ENCODE data around the gene YDJC. TPM values are rescaled to one million over a fixed set of nuclear protein-coding genes. Genes with fewer than 3 reads are reported as not detected.

Gene YDJC
- total and polyA plus RNA-seq, 9 of the 15 experiments (the other 6 are each of a cell fraction or from before 2014, with no cell fraction given): 13.5 to 871 (median 164) TPM

- peak in 1 of 2 experiments; percentile 40 for TF ChIP-seq E2F6 (IDR thresholded peaks at IDR 0.05; ENCODE audit: borderline replicate concordance in 1 of 2, extremely low read depth in 1 of 2, insufficient read depth in 1 of 2, insufficient read length in 1 of 2, low read depth in 1 of 2, low read length in 1 of 2, poor library complexity in 1 of 2, severe bottlenecking in 1 of 2)
These were observed 37.0 kb upstream of the YDJC start (continued) for GRCh38 chr22:21666786-21667185.

DNA sequence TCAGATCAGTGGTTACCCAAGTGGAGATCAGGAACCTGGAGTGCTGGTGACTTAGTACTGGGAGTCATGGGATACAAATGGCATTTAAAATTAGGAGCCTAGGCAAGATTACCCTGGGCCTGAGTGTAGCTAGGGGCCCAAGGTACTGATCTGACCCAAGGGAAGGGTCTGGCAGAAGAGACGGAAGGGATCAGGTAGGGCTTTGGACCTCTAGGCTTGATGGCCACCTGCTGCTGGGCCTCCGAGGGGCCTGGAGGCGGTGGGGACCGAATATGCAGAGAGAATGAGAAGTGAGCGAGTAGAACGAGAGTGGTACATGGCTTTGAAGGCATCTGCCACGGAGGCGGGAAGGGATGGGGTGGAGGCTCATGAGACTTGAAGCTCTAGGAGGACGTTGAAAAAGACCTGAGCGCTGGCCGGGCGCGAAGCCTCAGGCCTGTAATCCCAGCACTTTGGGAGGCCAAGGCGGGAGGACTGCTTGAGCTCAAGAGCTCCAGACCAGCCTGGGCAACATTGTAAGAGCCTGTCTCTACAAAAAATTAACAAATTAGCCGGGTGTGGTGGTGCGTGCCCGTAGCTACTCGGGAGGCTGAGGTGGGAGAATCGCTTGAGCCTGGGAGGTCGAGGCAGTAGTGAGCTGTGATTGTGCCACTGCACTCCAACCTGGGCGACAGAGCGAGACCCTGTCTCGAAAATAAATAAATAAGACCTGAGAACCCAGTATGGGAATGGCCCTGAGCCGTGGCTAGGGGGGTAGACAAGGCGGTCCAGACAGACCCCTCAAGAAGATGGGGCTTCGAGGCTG is 35.4 kb upstream of the YDJC start:
- Histone ChIP-seq H3K4me2 (ENCODE audit: insufficient read depth, low read length) (peak overlapping the region; percentile 91), H3K4me1 (replicated peaks in 1 of 2; ENCODE audit: control insufficient read depth in 2 of 2, insufficient read depth in 2 of 2, low read length in 2 of 2) (peaks cover 14 to 32% of the 10 kb centered on the region in 2 experiments; a peak in 4 of 5 replicates), H4K20me1 (replicated peaks; ENCODE audit: control insufficient read depth, insufficient read depth, low read length) (no peaks in the 10 kb centered on the region; the same call in 1 of the 2 replicates), H3K36me3 (ENCODE audit: control insufficient read depth, insufficient read depth, low read length) (peaks cover 15% of the 10 kb centered on the region), H3K27ac (ENCODE audit: extremely low read depth, low read depth, low read length) (peak overlapping the region; percentile 84), H3K9me1 (ENCODE audit: control insufficient read depth, insufficient read depth, low read length) (peaks cover 8% of the 10 kb centered on the region), H3K9ac (ENCODE audit: insufficient read depth in 1 of 2, low read depth in 2 of 2, low read length in 2 of 2) (peak overlapping the region; percentile 81 to 94), H3K9me3 (replicated peaks; ENCODE audit: control insufficient read depth, insufficient read depth, low read depth, low read length) (0 out of 2 replicates have a peak, but pooled peaks cover 2% of the 10 kb centered on the region), H3K27me3 (ENCODE audit: control insufficient read depth in 2 of 2, insufficient read depth in 2 of 2, low read length in 2 of 2) (no peaks in the 10 kb centered on the region), H2AFZ (ENCODE audit: low read depth, low read length) (peak overlapping the region; percentile 96), H3K4me3 (peak overlapping the region; percentile 44), H3K79me2 (ENCODE audit: control insufficient read depth, insufficient read depth, low read length) (peaks cover 31% of the 10 kb centered on the region)
- ChIA-PET POLR2A (interaction anchor here (0.6 to 8.9 kb wide), 36 partner anchors 7 to 471 kb away, joined by 3 to 167 read pairs (median 5); partner anchors contain the start of genes CCDC116, PPM1F, SDF2L1 and YPEL1), CTCF (ENCODE audit: low intra/inter-chr PET ratio) (interaction anchor here (0.7 to 2.6 kb wide), 2 partner anchors 14 to 273 kb away, joined by 3 to 9 read pairs; no protein-coding TSS in a partner anchor)
- peak; percentile 0 for ATAC-seq
- no TSS peak for BruUV-seq (replicated peaks)
- peak in 1 of 4 experiments; percentile 69 for DNase-seq (ENCODE audit: extremely low read depth in 1 of 4, low spot score in 3 of 4)
- intact Hi-C loops (cut with micrococcal nuclease) (no loop called here), in situ Hi-C loops (cut with MboI) (loop anchor here (25.0 kb wide), 1 partner anchor 1328 kb away; no protein-coding TSS in a partner anchor)
- WGBS (ENCODE audit: insufficient coverage, low coverage, missing lambda C conversion rate): 62% methylated on average over 26 of the region's 26 CpGs
- no peak for FAIRE-seq
- TF ChIP-seq HMGN3 (IDR thresholded peaks at IDR 0.05; ENCODE audit: borderline replicate concordance, extremely low read depth, insufficient read length, low read depth, low read length) (no peak), RUNX1 (IDR thresholded peaks at IDR 0.05; ENCODE audit: low read depth) (no peak), GTF2A2 (tag; IDR thresholded peaks at IDR 0.05) (0 out of 2 replicates have a peak, but pooled peaks have one; percentile 12), SMAD2 (IDR thresholded peaks at IDR 0.05; ENCODE audit: low read depth, low read length) (0 out of 2 replicates have a peak, but pooled peaks have one; percentile 76), TBL1XR1 (IDR thresholded peaks at IDR 0.05; ENCODE audit: low read length in 2 of 2) (peak in 1 of 2 experiments; percentile 11; a peak in 1 of 4 replicates), HDAC2 (IDR thresholded peaks at IDR 0.05) (no peak), FOXP1 (CRISPR knock-in tag; IDR thresholded peaks at IDR 0.05) (no peak), TAF15 (IDR thresholded peaks at IDR 0.05; ENCODE audit: low read depth, low read length) (no peak), SPI1 (IDR thresholded peaks at IDR 0.05; ENCODE audit: borderline replicate concordance, low read depth, low read length) (0 out of 2 replicates have a peak, but pooled peaks have one; percentile 16), ETV1 (tag; conservative IDR thresholded peaks at IDR 0.05; ENCODE audit: low read depth) (no peak), ZNF668 (CRISPR knock-in tag; IDR thresholded peaks at IDR 0.05) (no peak), ARID1B (IDR thresholded peaks at IDR 0.05) (no peak), HMGXB4 (CRISPR knock-in tag; IDR thresholded peaks at IDR 0.05) (peak; percentile 92)
- TF ChIP-seq, protein P1, sequence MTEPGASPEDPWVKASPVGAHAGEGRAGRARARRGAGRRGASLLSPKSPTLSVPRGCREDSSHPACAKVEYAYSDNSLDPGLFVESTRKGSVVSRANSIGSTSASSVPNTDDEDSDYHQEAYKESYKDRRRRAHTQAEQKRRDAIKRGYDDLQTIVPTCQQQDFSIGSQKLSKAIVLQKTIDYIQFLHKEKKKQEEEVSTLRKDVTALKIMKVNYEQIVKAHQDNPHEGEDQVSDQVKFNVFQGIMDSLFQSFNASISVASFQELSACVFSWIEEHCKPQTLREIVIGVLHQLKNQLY (CRISPR knock-in tag; conservative IDR thresholded peaks at IDR 0.05): peak in 1 of 2 experiments; percentile 30; a peak in 2 of 4 replicates

Measured in K562 (cell line).